GM18861 (cell line): ENCODE measurements around the gene MEN1.

Experiments used
- ATAC-seq: cut with Tn5 transposase; IDR thresholded peaks from one replicate; pipeline ENCODE4 v1.9.1; 2021; ENCODE audit not compliant: unreplicated experiment

Gene MEN1

DNA sequence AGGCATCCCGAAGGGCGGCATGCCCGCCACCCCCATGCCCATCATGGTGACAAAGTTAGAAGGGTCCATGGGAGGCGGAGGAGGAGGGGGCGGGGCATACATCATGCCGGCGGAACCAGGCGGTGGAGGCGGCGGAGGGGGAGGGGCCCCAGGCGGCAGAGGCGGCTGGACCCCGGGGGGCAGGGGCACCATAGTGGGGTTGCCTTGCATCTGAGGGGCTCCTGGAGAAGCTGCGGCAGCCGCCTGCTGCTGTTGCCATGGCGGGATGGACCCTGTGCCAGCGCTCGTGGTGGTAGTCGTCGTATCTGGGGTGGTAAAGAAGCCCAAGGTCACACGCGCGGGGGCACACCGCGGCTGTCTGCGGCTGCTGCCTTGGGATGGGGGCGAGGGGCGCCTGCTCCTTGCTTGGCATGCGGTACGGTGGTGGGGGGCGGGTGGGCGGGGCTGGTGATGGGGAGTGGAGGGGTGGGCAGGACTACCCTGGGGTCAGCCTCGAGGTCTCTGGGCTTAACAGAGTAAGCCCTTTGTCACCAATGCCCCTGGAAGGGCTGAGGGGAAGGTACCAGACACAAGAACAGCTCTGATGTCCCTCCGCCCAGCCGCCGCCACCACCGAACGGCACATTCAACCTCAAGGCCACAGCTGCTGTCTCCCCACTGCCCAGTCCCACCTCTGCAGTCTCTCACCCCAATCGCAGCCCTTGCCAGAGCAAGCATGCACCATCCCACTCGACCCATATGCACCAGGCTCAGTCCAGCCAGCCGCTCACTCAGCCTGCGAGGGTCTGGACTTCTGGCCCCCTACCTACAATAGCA is 44.3 kb downstream of the MEN1 start:
- ATAC-seq, result no peak

GRCh38 chr11:64765291-64765850 is 45.0 kb downstream of the MEN1 start:
- no peak for ATAC-seq

- no peak for ATAC-seq
These were observed 45.6 kb downstream of the MEN1 start for GRCh38 chr11:64764753-64765152.

DNA sequence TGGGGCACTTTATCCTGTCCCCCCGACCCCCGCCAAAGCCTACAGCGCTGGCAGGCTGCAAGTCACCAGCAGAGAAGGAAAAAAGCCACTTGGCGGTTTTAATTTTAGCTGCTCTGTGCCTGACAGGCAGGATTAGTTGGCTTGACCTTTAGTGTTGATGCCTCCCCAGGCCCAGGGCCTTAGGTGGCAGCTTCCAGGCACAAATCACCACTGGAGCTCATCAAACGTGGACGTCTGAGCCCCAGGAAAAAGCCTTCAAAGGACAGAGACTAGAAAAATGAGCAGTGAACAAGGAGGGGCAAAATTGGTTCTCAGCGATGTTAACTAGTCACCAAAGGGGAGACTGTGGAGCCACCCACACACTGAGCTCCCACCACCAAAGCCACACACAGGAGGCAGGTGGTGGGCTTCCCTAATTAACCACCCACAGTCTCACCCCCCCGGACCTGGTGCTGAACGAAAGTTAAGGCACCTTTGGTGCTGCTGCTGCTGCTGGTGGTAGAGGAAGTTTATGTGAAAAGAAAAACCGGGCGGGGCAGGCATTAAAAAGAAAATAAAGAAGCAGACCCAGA is 46.2 kb downstream of the MEN1 start:
- no peak for ATAC-seq

GRCh38 chr11:64763526-64764039 is 46.8 kb downstream of the MEN1 start:
- ATAC-seq, result no peak

DNA sequence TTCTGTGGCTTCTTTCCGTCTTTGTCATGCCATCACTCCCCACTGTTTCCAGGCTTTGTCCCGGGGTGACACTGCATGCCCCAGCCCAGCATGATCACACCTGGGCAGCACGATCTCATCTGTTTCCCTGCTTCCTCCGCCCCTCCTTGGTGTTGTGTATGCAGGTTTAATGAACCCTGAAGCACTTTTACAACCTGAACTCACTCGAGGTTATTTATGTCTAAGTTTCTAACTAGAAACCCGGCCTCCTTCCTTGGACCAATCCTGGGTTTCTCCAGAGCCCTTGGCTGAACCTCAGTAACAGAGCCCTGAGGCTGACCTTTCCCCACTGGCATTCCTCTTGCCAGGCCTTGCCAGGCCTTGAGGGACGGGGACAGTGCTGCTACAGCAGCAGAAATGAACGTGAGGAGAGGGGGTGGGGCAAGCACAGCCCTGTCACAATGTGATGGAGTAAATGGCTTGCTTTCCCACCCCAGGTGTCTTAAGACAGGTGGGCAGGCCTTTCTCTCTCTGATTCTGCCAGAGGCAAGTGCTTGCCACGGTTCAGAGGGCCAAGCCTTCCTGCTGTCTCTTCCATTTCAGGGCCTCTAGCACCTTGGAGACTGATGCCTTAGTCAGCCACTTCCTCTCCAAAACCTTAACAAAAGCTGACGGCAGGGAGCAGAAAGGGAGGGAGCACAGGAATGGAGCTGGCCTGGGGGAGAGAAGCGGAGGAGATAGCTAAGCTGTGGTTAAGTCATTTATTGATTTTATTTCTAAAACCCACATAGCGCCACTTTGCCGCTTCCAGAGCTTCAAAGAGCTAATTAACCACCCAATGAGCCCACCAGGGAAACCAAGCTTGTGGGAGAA is 47.5 kb downstream of the MEN1 start:
- ATAC-seq, result no peak

- no peak for ATAC-seq
These were observed 48.1 kb downstream of the MEN1 start for GRCh38 chr11:64762277-64762673.

GRCh38 chr11:64760759-64761420 is 49.5 kb downstream of the MEN1 start:
- no peak for ATAC-seq

- ATAC-seq, result no peak
These were observed 50.3 kb downstream of the MEN1 start, which contains the start of gene PYGM for GRCh38 chr11:64759722-64760719. TSS of gene PYGM (minus strand) at chr11:64759974. CDS start at chr11:64759898, 76 bp downstream.

- no peak for ATAC-seq
These were observed 51.1 kb downstream of the MEN1 start for GRCh38 chr11:64759131-64759721.

GRCh38 chr11:64758330-64759079 is 51.8 kb downstream of the MEN1 start:
- no peak for ATAC-seq

DNA sequence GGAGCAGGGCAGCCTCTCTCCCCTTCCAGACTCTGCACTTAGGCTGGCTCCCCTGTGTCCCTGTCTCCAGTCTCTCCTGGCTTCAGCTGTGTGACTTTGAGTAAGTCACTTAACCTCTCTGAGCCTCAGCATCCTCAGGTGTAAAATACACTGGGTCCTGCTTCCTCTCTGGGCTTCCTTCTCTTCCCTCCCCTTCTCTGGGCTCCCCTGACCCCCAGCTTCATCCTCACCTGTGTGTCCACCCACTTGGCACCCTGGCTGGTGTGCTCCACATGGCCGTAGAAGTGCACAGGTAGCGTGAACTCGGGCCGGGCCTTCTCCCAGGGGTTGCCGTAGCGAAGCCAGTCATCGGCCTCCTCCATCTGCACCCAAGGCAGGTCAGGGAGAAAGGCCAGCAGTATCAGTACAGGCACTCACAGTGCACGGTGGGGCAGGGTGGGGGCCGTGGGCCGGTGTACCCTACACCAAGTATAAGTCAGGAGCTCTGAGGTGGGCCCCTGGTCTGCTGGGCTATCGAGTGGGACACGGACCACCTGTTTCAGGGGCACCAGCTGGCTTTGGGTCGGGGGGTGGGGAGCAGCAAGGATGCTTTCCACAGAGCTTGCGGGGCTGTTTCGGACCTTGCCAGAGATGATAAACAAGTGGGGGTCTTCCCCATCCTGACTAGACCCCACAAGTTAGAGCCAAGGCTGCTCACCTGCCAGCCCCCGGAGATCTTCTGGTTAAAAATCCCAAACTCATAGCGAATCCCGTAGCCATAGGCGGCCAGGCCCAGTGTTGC is 52.6 kb downstream of the MEN1 start:
- no peak for ATAC-seq

DNA sequence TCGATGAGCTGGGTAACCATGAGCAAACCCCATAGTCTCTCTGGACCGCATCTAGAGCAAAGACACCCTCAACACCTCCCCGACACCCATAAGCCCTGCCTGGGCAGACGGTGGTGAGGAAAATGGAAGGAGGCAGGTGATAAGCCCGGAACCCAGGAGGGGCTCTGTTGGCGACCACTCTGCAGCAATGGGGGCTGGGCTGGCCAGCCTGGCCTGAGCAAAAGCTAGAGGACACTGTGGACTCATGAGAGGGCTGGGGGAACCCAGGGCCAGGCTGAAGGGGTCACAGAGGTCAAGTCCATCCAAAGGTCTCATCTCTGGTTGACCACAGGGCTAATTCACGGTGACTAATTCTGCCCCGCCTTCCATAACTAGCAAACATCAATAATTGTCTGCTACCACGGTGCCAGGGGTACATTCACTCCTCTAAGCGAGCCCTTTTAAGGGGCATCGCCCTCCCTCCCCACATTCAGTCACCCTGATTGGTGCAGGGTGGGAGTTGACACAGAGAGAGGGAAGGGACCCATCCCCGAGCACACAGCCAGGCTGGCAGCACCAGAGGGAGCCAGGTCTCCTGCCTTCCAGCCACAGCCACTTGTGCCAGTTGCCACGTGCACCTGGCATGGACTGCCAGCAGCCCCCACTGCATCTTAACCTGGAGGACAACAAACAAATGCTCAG is 54.5 kb downstream of the MEN1 start:
- no peak for ATAC-seq

GRCh38 chr11:64754919-64755662 is 55.3 kb downstream of the MEN1 start:
- ATAC-seq, result no peak

DNA sequence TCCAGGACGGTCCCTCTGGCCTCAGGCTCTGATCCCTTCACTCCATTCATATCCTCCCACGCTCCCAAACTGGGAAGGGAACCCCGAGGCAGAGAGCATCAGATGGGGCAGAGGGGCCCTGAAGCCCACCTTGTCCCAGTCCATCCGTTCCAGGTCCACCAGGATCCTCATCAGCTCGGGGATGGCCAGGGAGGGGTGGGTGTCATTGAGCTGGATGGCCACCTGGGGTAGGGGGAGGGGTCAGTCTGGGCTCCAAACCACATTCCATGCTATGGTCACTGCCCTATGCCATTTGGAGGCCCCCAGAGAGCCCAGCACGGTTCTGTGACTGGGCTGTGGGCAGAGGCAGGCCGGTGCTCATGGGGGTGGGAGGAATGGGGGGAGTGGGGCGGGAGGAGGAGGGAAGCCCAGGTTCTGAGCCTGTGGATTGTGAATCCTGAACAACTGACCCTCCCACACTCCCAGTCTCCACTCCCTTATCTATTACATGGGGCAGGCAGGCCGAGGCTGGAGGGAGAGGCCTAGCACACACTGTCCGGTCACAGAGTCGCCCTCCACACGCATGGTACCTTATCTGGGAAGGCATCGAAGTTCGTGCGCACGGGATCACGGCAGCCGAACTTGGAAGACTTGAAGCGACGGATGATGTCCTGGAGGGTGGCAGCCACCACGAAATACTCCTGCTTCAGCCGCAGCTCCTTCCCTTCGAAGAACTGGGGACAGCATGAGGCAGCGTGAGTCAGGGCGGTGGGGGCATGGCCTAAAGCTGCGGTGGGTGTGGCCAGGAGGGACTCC is 56.0 kb downstream of the MEN1 start:
- no peak for ATAC-seq
